Bronchial epithelial cell (primary cell): ENCODE data around the gene FAM151B. TPM values are rescaled to one million over a fixed set of nuclear protein-coding genes. Genes with fewer than 3 reads are reported as not detected.
"Not testable (repeated sequence)": the region's sequence is repeated elsewhere in the genome, so short reads cannot be mapped to it uniquely, and the experiment has no call there.

ENCODE experiments used
- DNase-seq: peaks from one replicate; pipeline ENCODE4 v3.0.0-alpha.2; 2010; ENCODE audit warnings: low read depth
- FAIRE-seq: peaks from 2 replicates; lab custom pipeline; 2011; peaks lifted over from hg19 to GRCh38; lab: Jason Lieb, UNC
- H3K27me3 ChIP-seq: 2 replicates; pipeline ENCODE4 v1.5.1; 2011; ENCODE audit warnings: low read length; ENCODE audit not compliant: control insufficient read depth, insufficient read depth
- H3K36me3 ChIP-seq: 2 replicates; pipeline ENCODE4 v1.5.1; 2011; ENCODE audit warnings: low read length; ENCODE audit not compliant: control insufficient read depth, insufficient read depth
- H3K4me3 ChIP-seq: 2 replicates; pipeline ENCODE4 v1.5.1; 2011; ENCODE audit warnings: mild to moderate bottlenecking, low read depth, low read length, control low read depth
- CTCF ChIP-seq: IDR thresholded peaks from 2 replicates; pipeline ENCODE4 v1.5.1; 2011; ENCODE audit warnings: mild to moderate bottlenecking, moderate library complexity, low read length, control low read depth, inconsistent platforms; ENCODE audit not compliant: insufficient read depth, severe bottlenecking
- total RNA-seq: library from RNA; depleted of rRNA; stranded (reverse); fragments of >200 nt; gene quantifications from 2 replicates; pipeline ENCODE4 v1.2.1, GENCODE V29; 2014

The FAM151B gene
- total RNA-seq, 1 donor from 2014 or later, result 0.79 TPM

GRCh38 chr5:80579050-80579449 is 91.2 kb downstream of the FAM151B start:
- H3K4me3 ChIP-seq, result no peak overlapping the region
- H3K27me3 ChIP-seq, result no peaks in the 10 kb centered on the region
- no peak for DNase-seq
- no peaks in the 10 kb centered on the region for H3K36me3 ChIP-seq
- no peak for TF ChIP-seq CTCF
- FAIRE-seq, result no peak

- H3K36me3 ChIP-seq, H3K27me3 ChIP-seq, H3K4me3 ChIP-seq, FAIRE-seq, DNase-seq: not testable (repeated sequence)
Measured at GRCh38 chr5:80580291-80580690, 92.4 kb downstream of the FAM151B start.

GRCh38 chr5:80584770-80585169 is 96.9 kb downstream of the FAM151B start:
- FAIRE-seq, result no peak
- no peaks in the 10 kb centered on the region for H3K36me3 ChIP-seq
- H3K27me3 ChIP-seq, result no peaks in the 10 kb centered on the region
- no peak overlapping the region for H3K4me3 ChIP-seq
- no peak for TF ChIP-seq CTCF
- no peak for DNase-seq

- Histone ChIP-seq H3K4me3 (no peak overlapping the region), H3K36me3 (no peaks in the 10 kb centered on the region), H3K27me3 (no peaks in the 10 kb centered on the region)
- TF ChIP-seq CTCF, result no peak
- DNase-seq (no peak), FAIRE-seq (no peak)
Measured at GRCh38 chr5:80588858-80589540, 101.1 kb downstream of the FAM151B start.

- no peak for DNase-seq
- H3K27me3 ChIP-seq, result no peaks in the 10 kb centered on the region
- H3K4me3 ChIP-seq, result no peak overlapping the region
- no peaks in the 10 kb centered on the region for H3K36me3 ChIP-seq
- FAIRE-seq, result no peak
- no peak for TF ChIP-seq CTCF
Measured at GRCh38 chr5:80590766-80591165, 102.9 kb downstream of the FAM151B start.

GRCh38 chr5:80591352-80591751 is 103.5 kb downstream of the FAM151B start:
- H3K36me3 ChIP-seq, result no peaks in the 10 kb centered on the region
- DNase-seq, result peak; percentile 12
- no peak overlapping the region for H3K4me3 ChIP-seq
- no peak for TF ChIP-seq CTCF
- FAIRE-seq, result no peak
- H3K27me3 ChIP-seq, result no peaks in the 10 kb centered on the region
